DOHH2 (cell line): ENCODE results near the gene CD47.

Experiments used
- H3F3A ChIP-seq: fragments of 200-600 bp; sonication (generic), shearing (Covaris generic); 2 replicates; pipeline ENCODE4 v1.6.0; 2016; ENCODE audit warnings: antibody characterized with exemption, mild to moderate bottlenecking; ENCODE audit not compliant: control insufficient read depth, insufficient read depth
- H3K27ac ChIP-seq: fragments of 200-600 bp; sonication (generic); 2 replicates; pipeline ENCODE4 v1.5.1; 2014; ENCODE audit warnings: low read depth, mild to moderate bottlenecking, low read length, moderate library complexity
- H3K27me3 ChIP-seq: fragments of 200-600 bp; sonication (generic); 2 replicates; pipeline ENCODE4 v1.6.1; 2014; ENCODE audit warnings: mild to moderate bottlenecking, low read length, mixed read lengths; ENCODE audit not compliant: control insufficient read depth
- H3K36me3 ChIP-seq: fragments of 200-600 bp; sonication (generic); 2 replicates; pipeline ENCODE4 v1.6.1; 2014; ENCODE audit warnings: mild to moderate bottlenecking, low read length, moderate library complexity, mixed read lengths; ENCODE audit not compliant: control insufficient read depth
- H3K4me1 ChIP-seq: fragments of 200-600 bp; sonication (generic); 2 replicates; pipeline ENCODE4 v1.6.1; 2014; ENCODE audit warnings: mild to moderate bottlenecking, low read length, mixed read lengths; ENCODE audit not compliant: control insufficient read depth
- H3K4me2 ChIP-seq: fragments of 200-600 bp; sonication (generic); 2 replicates; pipeline ENCODE4 v1.6.0; 2014; ENCODE audit warnings: mild to moderate bottlenecking, low read length, moderate library complexity
- H3K4me3 ChIP-seq: fragments of 200-600 bp; sonication (generic); 2 replicates; pipeline ENCODE4 v1.5.1; 2014; ENCODE audit warnings: mild to moderate bottlenecking, low read length, mixed read lengths
- H3K79me2 ChIP-seq: fragments of 200-600 bp; sonication (generic); 2 replicates; pipeline ENCODE4 v1.6.1; 2014; ENCODE audit warnings: mild to moderate bottlenecking, low read length, mixed read lengths; ENCODE audit not compliant: control insufficient read depth
- H3K9me2 ChIP-seq: fragments of 200-600 bp; sonication (generic); replicated peaks from 2 replicates; pipeline ENCODE4 v1.6.1; 2014; ENCODE audit warnings: mild to moderate bottlenecking, low read length, mixed read lengths; ENCODE audit not compliant: control insufficient read depth
- H3K9me3 ChIP-seq: fragments of 200-600 bp; sonication (generic); 2 replicates; pipeline ENCODE4 v1.6.1; 2014; ENCODE audit warnings: antibody characterized with exemption, low read length, mixed read lengths; ENCODE audit not compliant: control insufficient read depth, insufficient read depth
- H4K20me1 ChIP-seq: fragments of 200-600 bp; sonication (generic); 2 replicates; pipeline ENCODE4 v1.6.0; 2014; ENCODE audit warnings: low read depth, mild to moderate bottlenecking, antibody characterized with exemption, low read length, moderate library complexity; ENCODE audit not compliant: control insufficient read depth, insufficient read depth
- CTCF ChIP-seq: fragments of 200-600 bp; sonication (generic); IDR thresholded peaks from one replicate; pipeline ENCODE4 v1.5.1; 2014; ENCODE audit warnings: antibody characterized with exemption, mild to moderate bottlenecking, low read depth, low read length; ENCODE audit not compliant: poor library complexity, severe bottlenecking
- EZH2phosphoT487 ChIP-seq: fragments of 200-600 bp; sonication (generic); IDR thresholded peaks from 2 replicates; pipeline ENCODE4 v1.6.1; 2017; ENCODE audit warnings: borderline replicate concordance, mild to moderate bottlenecking, antibody characterized with exemption, low read length, moderate library complexity, mixed read lengths

The CD47 gene

GRCh38 chr3:108035751-108036150 lies 55.1 kb downstream of the CD47 start:
- H3K79me2 ChIP-seq, result no peaks in the 10 kb centered on the region
- H3F3A ChIP-seq, result peaks cover 3% of the 10 kb centered on the region
- H3K4me2 ChIP-seq, result no peak overlapping the region
- TF ChIP-seq CTCF (no peak), EZH2phosphoT487 (no peak)
- no peaks in the 10 kb centered on the region for H3K9me2 ChIP-seq
- H3K9me3 ChIP-seq, result no peaks in the 10 kb centered on the region
- H4K20me1 ChIP-seq, result no peaks in the 10 kb centered on the region
- no peak overlapping the region for H3K4me3 ChIP-seq
- no peaks in the 10 kb centered on the region for H3K4me1 ChIP-seq
- no peak overlapping the region for H3K27ac ChIP-seq
- no peaks in the 10 kb centered on the region for H3K27me3 ChIP-seq
- no peaks in the 10 kb centered on the region for H3K36me3 ChIP-seq

GRCh38 chr3:108031895-108032294 lies 58.9 kb downstream of the CD47 start:
- H3F3A ChIP-seq, result peaks cover 3% of the 10 kb centered on the region; the same call in 1 of the 2 replicates
- H3K4me1 ChIP-seq, result no peaks in the 10 kb centered on the region
- no peaks in the 10 kb centered on the region for H4K20me1 ChIP-seq
- TF ChIP-seq CTCF, result no peak
- no peak for TF ChIP-seq EZH2phosphoT487
- H3K9me3 ChIP-seq, result no peaks in the 10 kb centered on the region
- H3K27ac ChIP-seq, result no peak overlapping the region
- H3K79me2 ChIP-seq, result no peaks in the 10 kb centered on the region
- no peak overlapping the region for H3K4me2 ChIP-seq
- H3K36me3 ChIP-seq, result no peaks in the 10 kb centered on the region
- no peaks in the 10 kb centered on the region for H3K27me3 ChIP-seq
- H3K9me2 ChIP-seq, result no peaks in the 10 kb centered on the region
- H3K4me3 ChIP-seq, result no peak overlapping the region

- Histone ChIP-seq H3F3A (no peaks in the 10 kb centered on the region), H3K9me3 (no peaks in the 10 kb centered on the region), H3K9me2 (no peaks in the 10 kb centered on the region), H3K27ac (no peak overlapping the region), H4K20me1 (no peaks in the 10 kb centered on the region), H3K4me3 (no peak overlapping the region), H3K79me2 (no peaks in the 10 kb centered on the region), H3K27me3 (no peaks in the 10 kb centered on the region), H3K36me3 (no peaks in the 10 kb centered on the region), H3K4me1 (no peaks in the 10 kb centered on the region), H3K4me2 (no peak overlapping the region)
- no peak for TF ChIP-seq EZH2phosphoT487
- no peak for TF ChIP-seq CTCF
Observed at GRCh38 chr3:108030960-108031359, 59.9 kb downstream of the CD47 start.

- H3K27me3 ChIP-seq, result no peaks in the 10 kb centered on the region
- H3K27ac ChIP-seq, result no peak overlapping the region
- H3K4me3 ChIP-seq, result no peak overlapping the region
- H3K9me2 ChIP-seq, result no peaks in the 10 kb centered on the region
- H4K20me1 ChIP-seq, result no peaks in the 10 kb centered on the region
- H3K9me3 ChIP-seq, result no peaks in the 10 kb centered on the region
- no peak overlapping the region for H3K4me2 ChIP-seq
- H3K79me2 ChIP-seq, result no peaks in the 10 kb centered on the region
- H3K36me3 ChIP-seq, result no peaks in the 10 kb centered on the region
- no peaks in the 10 kb centered on the region for H3K4me1 ChIP-seq
- no peaks in the 10 kb centered on the region for H3F3A ChIP-seq
- TF ChIP-seq EZH2phosphoT487 (no peak), CTCF (no peak)
Observed at GRCh38 chr3:108029466-108029865, 61.4 kb downstream of the CD47 start.
